Measurements from ENCODE around the gene THAP4.
"Not testable (repeated sequence)": the region's sequence is repeated elsewhere in the genome, so short reads cannot be mapped to it uniquely, and the experiment has no call there.

THAP4 gene

GRCh38 chr2:241579281-241579680 lies 57.7 kb downstream of the THAP4 start:
- DNase-seq = no peak

- DNase-seq = no peak
These were observed 59.4 kb downstream of the THAP4 start for GRCh38 chr2:241577413-241578122.

GRCh38 chr2:241576293-241576654 lies 60.7 kb downstream of the THAP4 start:
- no peak for DNase-seq

- DNase-seq = no peak
These were observed 61.2 kb downstream of the THAP4 start for GRCh38 chr2:241575624-241576292.

- no peak for DNase-seq
These were observed 61.9 kb downstream of the THAP4 start for GRCh38 chr2:241574911-241575623.

GRCh38 chr2:241573741-241574140 lies 63.2 kb downstream of the THAP4 start:
- DNase-seq = no peak

GRCh38 chr2:241572915-241573651 lies 63.9 kb downstream of the THAP4 start:
- not testable (repeated sequence) for DNase-seq

GRCh38 chr2:241571821-241572620 lies 64.9 kb downstream of the THAP4 start:
- no peak for DNase-seq

GRCh38 chr2:241570961-241571581 lies 65.9 kb downstream of the THAP4 start:
- DNase-seq = no peak

- no peak for DNase-seq
These were observed 67.1 kb downstream of the THAP4 start for GRCh38 chr2:241569831-241570281.

- no peak for DNase-seq
These were observed 68.2 kb downstream of the THAP4 start for GRCh38 chr2:241568726-241569125.

- no peak for DNase-seq
These were observed 69.2 kb downstream of the THAP4 start for GRCh38 chr2:241567776-241568175.

- DNase-seq = not testable (repeated sequence)
These were observed 69.7 kb downstream of the THAP4 start for GRCh38 chr2:241567266-241567665.

- DNase-seq = no peak
These were observed 70.5 kb downstream of the THAP4 start for GRCh38 chr2:241566468-241566867.

GRCh38 chr2:241566021-241566420 lies 70.9 kb downstream of the THAP4 start:
- not testable (repeated sequence) for DNase-seq

- DNase-seq = no peak
These were observed 71.5 kb downstream of the THAP4 start for GRCh38 chr2:241565411-241565810.

GRCh38 chr2:241564596-241565410 lies 72.2 kb downstream of the THAP4 start:
- DNase-seq = no peak

- DNase-seq = no peak
These were observed 72.9 kb downstream of the THAP4 start for GRCh38 chr2:241563981-241564595.

GRCh38 chr2:241563571-241563980 lies 73.4 kb downstream of the THAP4 start:
- DNase-seq = no peak

- DNase-seq = no peak
These were observed 73.9 kb downstream of the THAP4 start for GRCh38 chr2:241563031-241563507.

Data from DMS53 (cell line).